D721Med (cell line): ENCODE measurements around the gene LINGO4.

Experiments
- DNase-seq: peaks from one replicate; pipeline ENCODE4 v3.0.0; 2011; ENCODE audit warnings: low spot score; ENCODE audit not compliant: insufficient read length
- FAIRE-seq: peaks from 2 replicates; lab custom pipeline; 2011; peaks lifted over from hg19 to GRCh38; lab: Jason Lieb, UNC
- TF ChIP-seq, protein P1 (sequence below): IDR thresholded peaks from 2 replicates; pipeline ENCODE4 v1.5.1; 2012; ENCODE audit warnings: mild to moderate bottlenecking, control low read depth; ENCODE audit not compliant: insufficient read depth; ENCODE audit errors: missing control alignments

LINGO4 gene

DNA sequence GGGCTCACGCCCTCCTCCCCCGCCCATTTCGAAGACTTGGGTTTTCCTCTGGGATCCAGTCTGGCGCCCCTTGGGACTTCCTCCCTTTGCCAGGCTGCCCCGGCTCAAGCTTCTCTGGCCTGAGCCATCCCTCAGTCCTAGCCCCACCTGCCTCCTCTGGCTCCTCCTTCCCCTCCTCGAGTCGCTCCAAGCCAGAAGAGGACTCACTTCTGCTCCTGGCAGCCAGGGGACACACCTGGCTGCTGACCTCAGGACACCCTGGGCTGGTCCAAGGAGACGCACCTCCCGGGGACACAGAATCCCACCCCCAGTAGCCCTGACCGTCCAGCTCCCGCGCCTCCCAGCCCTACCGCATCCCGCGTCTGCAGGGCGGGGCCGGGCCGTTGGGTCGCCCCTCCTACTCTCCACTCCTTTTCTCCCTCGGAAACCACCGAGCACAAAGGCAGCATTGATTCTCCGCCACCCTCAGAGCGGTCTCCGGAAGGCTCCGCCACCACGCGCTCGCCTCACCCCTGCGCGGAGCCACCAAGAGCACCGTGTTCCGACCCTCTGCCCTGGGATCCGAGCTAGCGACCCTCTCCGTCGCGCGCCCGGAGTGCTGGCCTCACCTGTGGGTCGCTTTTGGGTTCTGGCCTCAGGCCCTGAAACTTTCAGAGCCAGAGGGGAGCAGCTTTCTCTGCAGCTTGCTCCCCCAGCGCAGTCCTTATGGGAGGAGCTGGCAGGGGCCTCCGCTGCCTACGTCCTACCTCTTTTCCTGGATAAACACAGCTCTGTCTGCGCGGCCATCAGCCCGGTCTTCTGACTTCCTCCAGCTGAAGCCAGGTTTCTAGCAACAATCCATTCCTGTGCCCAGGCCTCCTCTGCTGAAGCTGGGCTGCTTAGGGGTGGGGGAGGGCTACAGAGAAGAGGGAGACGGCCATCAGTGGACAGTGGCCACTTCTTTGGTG, 34.5 kb upstream of the LINGO4 start, which contains the start of gene C2CD4D:
Gene C2CD4D (minus strand): TSS at position 364 of the 947 bp plus-strand sequence. CDS start 831 bp downstream, outside the sequence.
- FAIRE-seq (no peak), DNase-seq (no peak)
- TF ChIP-seq, protein P1, sequence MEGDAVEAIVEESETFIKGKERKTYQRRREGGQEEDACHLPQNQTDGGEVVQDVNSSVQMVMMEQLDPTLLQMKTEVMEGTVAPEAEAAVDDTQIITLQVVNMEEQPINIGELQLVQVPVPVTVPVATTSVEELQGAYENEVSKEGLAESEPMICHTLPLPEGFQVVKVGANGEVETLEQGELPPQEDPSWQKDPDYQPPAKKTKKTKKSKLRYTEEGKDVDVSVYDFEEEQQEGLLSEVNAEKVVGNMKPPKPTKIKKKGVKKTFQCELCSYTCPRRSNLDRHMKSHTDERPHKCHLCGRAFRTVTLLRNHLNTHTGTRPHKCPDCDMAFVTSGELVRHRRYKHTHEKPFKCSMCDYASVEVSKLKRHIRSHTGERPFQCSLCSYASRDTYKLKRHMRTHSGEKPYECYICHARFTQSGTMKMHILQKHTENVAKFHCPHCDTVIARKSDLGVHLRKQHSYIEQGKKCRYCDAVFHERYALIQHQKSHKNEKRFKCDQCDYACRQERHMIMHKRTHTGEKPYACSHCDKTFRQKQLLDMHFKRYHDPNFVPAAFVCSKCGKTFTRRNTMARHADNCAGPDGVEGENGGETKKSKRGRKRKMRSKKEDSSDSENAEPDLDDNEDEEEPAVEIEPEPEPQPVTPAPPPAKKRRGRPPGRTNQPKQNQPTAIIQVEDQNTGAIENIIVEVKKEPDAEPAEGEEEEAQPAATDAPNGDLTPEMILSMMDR = no peak

DNA sequence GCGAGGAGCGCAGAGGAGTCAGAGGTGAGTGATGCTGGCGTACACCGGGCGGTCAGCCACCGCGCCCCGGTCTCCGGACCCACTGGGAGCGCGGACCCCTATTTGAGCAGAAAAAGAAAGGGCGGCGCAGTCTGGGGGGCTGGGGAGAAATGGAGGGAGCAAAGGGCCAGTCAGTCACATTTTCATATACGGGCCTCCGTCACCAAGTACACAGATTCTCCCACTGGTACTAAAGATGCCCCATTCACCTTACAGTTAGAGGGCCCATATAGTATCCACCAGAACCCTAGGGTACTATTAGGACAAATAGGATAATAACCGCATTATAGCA, 33.8 kb upstream of the LINGO4 start:
- TF ChIP-seq, protein P1 = no peak
- FAIRE-seq = no peak
- no peak for DNase-seq

GRCh38 chr1:151838222-151839081, 33.2 kb upstream of the LINGO4 start:
- no peak for FAIRE-seq

GRCh38 chr1:151837884-151838221, 32.6 kb upstream of the LINGO4 start:
- TF ChIP-seq, protein P1 = no peak
- FAIRE-seq = no peak
- DNase-seq = no peak

More at GRCh38 chr1:151838222-151839081, 33.2 kb upstream of the LINGO4 start:
- TF ChIP-seq, protein P1 = no peak
- DNase-seq = no peak

GRCh38 chr1:151837197-151837596, 32.0 kb upstream of the LINGO4 start:
- TF ChIP-seq, protein P1 = no peak
- no peak for DNase-seq
- no peak for FAIRE-seq

DNA sequence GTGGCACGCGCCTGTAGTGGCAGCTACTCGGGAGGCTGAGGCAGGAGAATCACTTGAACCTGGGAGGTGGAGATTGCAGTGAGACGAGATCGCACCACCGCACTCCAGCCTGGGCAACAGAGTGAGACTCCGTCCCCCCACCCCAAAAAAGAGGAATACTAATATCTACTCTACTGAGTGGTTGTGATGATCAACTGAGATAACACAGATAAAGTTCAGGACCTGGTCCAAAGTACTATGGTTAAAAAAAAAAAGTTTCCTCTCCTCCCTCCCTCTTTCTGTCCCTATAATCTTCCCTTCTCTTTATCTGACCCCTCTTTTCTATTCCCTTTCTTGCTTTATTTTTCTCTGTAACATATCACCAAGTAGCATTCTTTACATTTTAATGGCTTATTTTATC, 30.4 kb upstream of the LINGO4 start:
- DNase-seq (no peak), FAIRE-seq (no peak)
- TF ChIP-seq, protein P1 = no peak
